Measurements from ENCODE around the gene CCDC18. TPM values are rescaled to one million over a fixed set of nuclear protein-coding genes. Genes with fewer than 3 reads are reported as not detected.

The CCDC18 gene
- total RNA-seq, 1 experiment from 2014 or later = 18.1 TPM

GRCh38 chr1:93283496-93283895, 103.0 kb downstream of the CCDC18 start:
- Histone ChIP-seq H3K9me2 (ENCODE audit: insufficient read depth) (no peaks in the 10 kb centered on the region), H3K4me2 (ENCODE audit: low read length) (no peak overlapping the region), H2AFZ (ENCODE audit: low read depth, low read length, poor library complexity, severe bottlenecking) (no peak overlapping the region), H3K27me3 (ENCODE audit: insufficient read depth, low read length) (no peaks in the 10 kb centered on the region), H3K36me3 (ENCODE audit: control insufficient read depth in 1 of 2, insufficient read depth in 2 of 2, low read length in 2 of 2) (no peaks in the 10 kb centered on the region; a peak in 1 of 4 replicates), H3K27ac (ENCODE audit: low read depth, low read length) (no peak overlapping the region), H3K4me3 (replicated peaks in 1 of 2; ENCODE audit: low read depth in 1 of 2, low read length in 2 of 2) (no peak overlapping the region), H4K20me1 (ENCODE audit: insufficient read depth) (no peaks in the 10 kb centered on the region), H3K9me3 (ENCODE audit: control insufficient read depth in 1 of 2, insufficient read depth in 1 of 2, low read depth in 1 of 2, low read length in 2 of 2) (no peaks in the 10 kb centered on the region), H3K79me2 (ENCODE audit: insufficient read depth, low read length) (no peaks in the 10 kb centered on the region), H3K4me1 (ENCODE audit: control insufficient read depth in 1 of 2, insufficient read depth in 2 of 2, low read length in 2 of 2) (no peaks in the 10 kb centered on the region), H3K9ac (ENCODE audit: low read length) (no peak overlapping the region)
- CTCF ChIA-PET = interaction anchor here (2.1 kb wide), 1 partner anchor 21 kb away, joined by 6 read pairs; no protein-coding TSS in a partner anchor
- TF ChIP-seq ATF3 (IDR thresholded peaks at IDR 0.05) (no peak), EGR1 (IDR thresholded peaks at IDR 0.05; ENCODE audit: low read depth) (no peak), ZBTB33 (IDR thresholded peaks at IDR 0.05; ENCODE audit: extremely low read depth, insufficient replicate concordance, low read length) (no peak), ZFX (IDR thresholded peaks at IDR 0.05) (no peak), CTCF (IDR thresholded peaks at IDR 0.05 in 2 of 3, conservative IDR thresholded peaks at IDR 0.05 in 1 of 3; ENCODE audit: borderline replicate concordance in 1 of 3, insufficient read depth in 1 of 3, low read depth in 2 of 3, low read length in 2 of 3) (no peak), POLR2A (IDR thresholded peaks at IDR 0.05; ENCODE audit: borderline replicate concordance, extremely low read depth, insufficient read depth, insufficient read length) (no peak), ZNF274 (IDR thresholded peaks at IDR 0.05; ENCODE audit: low read depth, low read length) (no peak), TCF7L2 (IDR thresholded peaks at IDR 0.05; ENCODE audit: borderline replicate concordance, extremely low read depth, insufficient read depth, insufficient read length) (no peak), CBX3 (IDR thresholded peaks at IDR 0.05; ENCODE audit: low read depth) (no peak), POLR2AphosphoS5 (IDR thresholded peaks at IDR 0.05; ENCODE audit: low read depth, low read length) (no peak), JUND (IDR thresholded peaks at IDR 0.05) (no peak)
- RAD21 ChIA-PET (ENCODE audit: low non-redundant PET in 1 of 2, low total read pairs in 2 of 2, uncharacterized antibody in 2 of 2, unreplicated experiment in 2 of 2) = no interaction called here
- DNase-seq (ENCODE audit: low read depth, low spot score) = no peak
- no peak for ATAC-seq
- BruUV-seq (replicated peaks) = no TSS peak
- POLR2A ChIA-PET = no interaction called here
- intact Hi-C loops (cut with micrococcal nuclease) = no loop called here

All from HCT116 (cell line).